Measurements from ENCODE around the gene DLGAP1. TPM values are rescaled to one million over a fixed set of nuclear protein-coding genes. Genes with fewer than 3 reads are reported as not detected.

The DLGAP1 gene
- total and polyA plus RNA-seq, 2 experiments from 2014 or later, result 17.0 to 48.5 TPM

GRCh38 chr18:3748086-3748485 is 707.0 kb downstream of the DLGAP1 start:
- H4K20me1 ChIP-seq (replicated peaks; ENCODE audit: insufficient read depth), result no peaks in the 10 kb centered on the region
- H3F3A ChIP-seq (replicated peaks; ENCODE audit: low read depth), result no peaks in the 10 kb centered on the region
- no peaks in the 10 kb centered on the region for H3K27me3 ChIP-seq (ENCODE audit: insufficient read depth)
- H3K36me3 ChIP-seq (ENCODE audit: insufficient read depth), result no peaks in the 10 kb centered on the region
- Mint-ChIP-seq H3K4me3 (no peak overlapping the region), H3K4me1 (no peaks in the 10 kb centered on the region), H3K27ac (no peak overlapping the region), H3K9me3 (no peaks in the 10 kb centered on the region), H3K36me3 (ENCODE audit: low read depth) (no peaks in the 10 kb centered on the region), H3K27me3 (ENCODE audit: insufficient read depth, low read depth, poor library complexity) (no peaks in the 10 kb centered on the region)
- no peak overlapping the region for H3K4me3 ChIP-seq
- H3K4me1 ChIP-seq (ENCODE audit: insufficient read depth), result no peaks in the 10 kb centered on the region
- no peaks in the 10 kb centered on the region for H3K79me2 ChIP-seq (replicated peaks; ENCODE audit: insufficient read depth)
- no peak for ATAC-seq
- TF ChIP-seq CREB1 (CRISPR knock-in tag; IDR thresholded peaks at IDR 0.05; ENCODE audit: low read depth) (no peak), EZH2phosphoT487 (IDR thresholded peaks at IDR 0.05; ENCODE audit: unreplicated experiment) (no peak)
- no peak overlapping the region for H2AFZ ChIP-seq
- no peaks in the 10 kb centered on the region for H3K9me2 ChIP-seq (ENCODE audit: insufficient read depth)
- no peak overlapping the region for H3K4me2 ChIP-seq
- H3K27ac ChIP-seq (ENCODE audit: low read depth), result no peak overlapping the region
- DNase-seq (ENCODE audit: low spot score), result no peak

- no peaks in the 10 kb centered on the region for H3K79me2 ChIP-seq (replicated peaks; ENCODE audit: insufficient read depth)
- H3K36me3 ChIP-seq (ENCODE audit: insufficient read depth), result no peaks in the 10 kb centered on the region
- Mint-ChIP-seq H3K27ac (no peak overlapping the region), H3K36me3 (ENCODE audit: low read depth) (peaks cover 3% of the 10 kb centered on the region), H3K9me3 (no peaks in the 10 kb centered on the region), H3K27me3 (ENCODE audit: insufficient read depth, low read depth, poor library complexity) (no peaks in the 10 kb centered on the region), H3K4me1 (no peaks in the 10 kb centered on the region), H3K4me3 (no peak overlapping the region)
- H3K9me2 ChIP-seq (ENCODE audit: insufficient read depth), result no peaks in the 10 kb centered on the region
- H3K27me3 ChIP-seq (ENCODE audit: insufficient read depth), result no peaks in the 10 kb centered on the region
- H4K20me1 ChIP-seq (replicated peaks; ENCODE audit: insufficient read depth), result no peaks in the 10 kb centered on the region
- H3K4me1 ChIP-seq (ENCODE audit: insufficient read depth), result no peaks in the 10 kb centered on the region
- ATAC-seq, result no peak
- no peak overlapping the region for H3K27ac ChIP-seq (ENCODE audit: low read depth)
- no peaks in the 10 kb centered on the region for H3F3A ChIP-seq (replicated peaks; ENCODE audit: low read depth)
- DNase-seq (ENCODE audit: low spot score), result no peak
- H3K4me3 ChIP-seq, result no peak overlapping the region
- no peak overlapping the region for H2AFZ ChIP-seq
- no peak overlapping the region for H3K4me2 ChIP-seq
- TF ChIP-seq POLR2AphosphoS5 (IDR thresholded peaks at IDR 0.05; ENCODE audit: low read depth) (no peak), ZNF462 (CRISPR knock-in tag; IDR thresholded peaks at IDR 0.05) (no peak), EZH2phosphoT487 (IDR thresholded peaks at IDR 0.05; ENCODE audit: unreplicated experiment) (no peak), NANOG (IDR thresholded peaks at IDR 0.05; ENCODE audit: borderline replicate concordance) (no peak), ZNF331 (CRISPR knock-in tag; IDR thresholded peaks at IDR 0.05; ENCODE audit: low read depth) (no peak), ETS1 (IDR thresholded peaks at IDR 0.05) (no peak), STAT1 (IDR thresholded peaks at IDR 0.05; ENCODE audit: unreplicated experiment) (no peak), CTCF (conservative IDR thresholded peaks at IDR 0.05; ENCODE audit: low read depth in 2 of 2) (no peak), EZH2 (IDR thresholded peaks at IDR 0.05; ENCODE audit: low read depth, unreplicated experiment) (no peak), JUNB (IDR thresholded peaks at IDR 0.05; ENCODE audit: unreplicated experiment) (no peak)
These were observed 707.7 kb downstream of the DLGAP1 start for GRCh38 chr18:3747176-3747973.

Measured in GM23338 (cell line).